ENCODE data around the gene ZNF724. TPM values are rescaled to one million over a fixed set of nuclear protein-coding genes. Genes with fewer than 3 reads are reported as not detected.

Gene ZNF724
- total RNA-seq, 1 donor from 2014 or later, result 4.2 TPM

- Histone ChIP-seq H3K9me3 (no peaks in the 10 kb centered on the region), H3K27me3 (no peaks in the 10 kb centered on the region), H3K27ac (no peak overlapping the region), H3K4me1 (no peaks in the 10 kb centered on the region), H3K4me3 (peak overlapping the region; percentile 13 to 32), H3K36me3 (no peaks in the 10 kb centered on the region)
- TF ChIP-seq POLR2A (IDR thresholded peaks at IDR 0.05), result no peak
- no peak for TF ChIP-seq POLR2AphosphoS5 (IDR thresholded peaks at IDR 0.05; ENCODE audit: insufficient read depth in 1 of 2, low read depth in 1 of 2)
- TF ChIP-seq CTCF (IDR thresholded peaks at IDR 0.05), result no peak
- no peak for DNase-seq (ENCODE audit: extremely low spot score in 2 of 2)
- intact Hi-C loops (cut with DNase I), result no loop called here
Observed at GRCh38 chr19:23203841-23204344, 46.3 kb downstream of the ZNF724 start.

DNA sequence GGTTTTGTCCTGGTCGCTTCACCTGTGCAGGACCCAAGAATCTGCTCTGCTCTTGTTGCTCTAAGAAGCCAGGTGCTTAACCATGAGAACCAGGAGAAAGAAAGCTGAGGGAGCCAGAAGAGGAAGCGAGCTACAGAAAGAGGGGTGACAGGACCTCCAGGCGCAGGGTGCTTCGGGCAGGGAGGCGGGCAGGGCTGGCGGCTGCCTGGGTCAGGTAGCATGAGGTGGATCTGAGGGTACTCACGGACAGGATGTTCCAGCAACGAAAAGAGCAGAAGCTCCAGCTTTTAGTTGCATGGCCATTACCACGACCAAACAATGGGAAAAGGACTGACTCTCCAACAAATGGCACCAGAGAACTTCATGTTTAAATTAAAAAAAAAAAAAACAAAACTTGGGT lies 59.9 kb downstream of the ZNF724 start:
- Histone ChIP-seq H3K36me3 (no peaks in the 10 kb centered on the region), H3K4me1 (no peaks in the 10 kb centered on the region), H3K9me3 (no peaks in the 10 kb centered on the region), H3K27me3 (no peaks in the 10 kb centered on the region), H3K27ac (no peak overlapping the region), H3K4me3 (no peak overlapping the region)
- TF ChIP-seq POLR2A (IDR thresholded peaks at IDR 0.05), result no peak
- TF ChIP-seq POLR2AphosphoS5 (IDR thresholded peaks at IDR 0.05; ENCODE audit: insufficient read depth in 1 of 2, low read depth in 1 of 2), result no peak
- no peak for TF ChIP-seq CTCF (IDR thresholded peaks at IDR 0.05)
- DNase-seq (ENCODE audit: extremely low spot score in 2 of 2), result no peak
- intact Hi-C loops (cut with DNase I), result no loop called here

DNA sequence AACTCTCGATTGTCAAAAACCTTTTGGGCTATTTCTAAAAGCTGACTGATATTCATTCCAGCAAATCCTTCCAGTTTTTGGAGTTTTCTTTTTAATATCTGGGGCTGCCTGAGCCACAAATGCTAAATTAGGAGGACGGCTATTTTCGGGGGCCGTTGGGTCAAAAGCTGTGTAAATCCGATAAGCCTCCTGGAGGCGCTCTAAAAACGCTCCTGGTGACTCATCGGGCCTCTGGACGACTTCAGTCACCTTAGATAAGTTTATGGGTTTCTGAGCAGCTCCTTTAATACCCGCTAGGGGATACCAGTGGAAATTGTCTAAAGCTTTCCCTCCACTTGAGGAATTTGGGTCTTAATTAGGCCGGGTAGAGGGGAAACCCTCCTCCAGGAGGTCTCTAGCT lies 66.9 kb downstream of the ZNF724 start:
- no peak for TF ChIP-seq POLR2AphosphoS5 (IDR thresholded peaks at IDR 0.05; ENCODE audit: insufficient read depth in 1 of 2, low read depth in 1 of 2)
- no peak overlapping the region for H3K27ac ChIP-seq
- H3K9me3 ChIP-seq, result no peaks in the 10 kb centered on the region
- no peak for DNase-seq (ENCODE audit: extremely low spot score in 2 of 2)
- H3K4me1 ChIP-seq, result no peaks in the 10 kb centered on the region
- H3K36me3 ChIP-seq, result no peaks in the 10 kb centered on the region
- no peak overlapping the region for H3K4me3 ChIP-seq
- intact Hi-C loops (cut with DNase I), result loop anchor here (5.0 kb wide), 1 partner anchor 1251 kb away; no protein-coding TSS in a partner anchor
- no peaks in the 10 kb centered on the region for H3K27me3 ChIP-seq

Small RNA genes within 50 kb of the gene (small RNA-seq; reads per million reads assigned to genes)
- gene VN1R91P, result not detected

Other genes starting within 250 kb of the ZNF724 start
- 0.49 TPM for gene ZNF728, start 247.2 kb downstream of the ZNF724 start, total RNA-seq
- gene ZNF730, start 133.4 kb downstream of the ZNF724 start, total RNA-seq, result 1.5 TPM
- 81.0 TPM for gene ZNF91, start 145.1 kb upstream of the ZNF724 start, total RNA-seq